ENCODE results near the gene NQO1. TPM values are rescaled to one million over a fixed set of nuclear protein-coding genes. Genes with fewer than 3 reads are reported as not detected.
"Not testable (repeated sequence)": the region's sequence is repeated elsewhere in the genome, so short reads cannot be mapped to it uniquely, and the experiment has no call there.

The NQO1 gene
- 414 TPM for polyA plus RNA-seq (2013, experiment 1 of 2; ENCODE audit: insufficient read length)
- 401 TPM for polyA plus RNA-seq (2013, experiment 2 of 2; ENCODE audit: insufficient read length)

DNA sequence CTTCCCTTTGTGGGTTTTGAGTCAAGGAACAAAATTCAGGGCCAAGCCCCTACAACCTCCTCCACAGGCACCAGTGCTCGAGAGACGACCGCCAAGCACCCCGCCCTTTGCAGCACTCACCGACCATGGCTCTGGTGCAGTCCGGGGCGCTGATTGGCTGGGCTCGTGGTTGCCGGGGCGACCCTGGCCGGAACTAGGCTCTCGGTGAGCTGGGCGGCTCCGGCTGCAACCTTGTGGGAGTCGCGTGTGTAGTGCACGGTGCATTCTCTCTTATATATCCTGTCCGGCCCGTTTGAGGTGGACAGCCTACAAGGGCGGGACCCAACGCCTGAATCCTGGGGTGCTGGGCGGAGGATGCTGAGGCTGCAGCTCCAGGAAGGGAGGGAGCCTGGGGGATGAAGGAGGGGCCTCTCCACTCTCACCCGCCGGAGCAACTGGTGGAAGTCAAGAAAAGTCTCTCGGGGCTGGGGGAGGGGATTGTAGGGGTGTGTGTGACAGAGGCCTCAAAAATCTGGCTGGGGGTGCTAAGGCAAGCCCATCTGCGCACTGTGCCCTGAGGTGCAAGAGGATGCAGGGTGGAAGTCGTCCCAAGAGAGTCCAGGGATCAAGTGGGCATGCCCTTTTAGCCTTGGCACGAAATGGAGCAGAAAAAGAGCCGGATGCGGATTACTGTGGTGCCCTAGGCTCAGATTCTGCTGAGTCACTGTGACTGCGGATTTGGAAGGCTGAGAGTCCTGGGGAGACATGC lies at the start of gene NQO1:
TSS of gene NQO1 (minus strand) at position 248 of the 748 bp plus-strand sequence. CDS start at position 127, 121 bp downstream.
- DNase-seq, result peak; percentile 98

DNA sequence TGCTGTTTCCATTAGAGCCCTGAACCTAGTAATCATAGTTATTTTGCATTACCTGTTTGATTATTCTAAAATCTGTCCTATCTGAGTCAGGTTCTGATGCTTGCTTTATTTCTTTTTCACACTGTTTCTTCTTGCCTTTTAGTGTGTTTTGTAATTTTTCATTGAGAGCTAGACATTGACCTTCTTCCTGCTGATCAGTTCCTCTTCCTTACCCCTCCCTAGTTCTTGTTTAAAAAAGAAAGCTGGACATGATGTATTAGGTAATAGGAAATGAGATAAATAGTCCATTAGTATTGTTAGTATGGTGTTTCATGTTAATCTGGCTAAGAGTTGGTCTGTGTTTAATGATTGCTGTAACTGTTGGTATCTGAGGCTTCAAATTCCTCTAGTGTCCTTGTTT lies 49.2 kb upstream of the NQO1 start:
- no peak for DNase-seq

DNA sequence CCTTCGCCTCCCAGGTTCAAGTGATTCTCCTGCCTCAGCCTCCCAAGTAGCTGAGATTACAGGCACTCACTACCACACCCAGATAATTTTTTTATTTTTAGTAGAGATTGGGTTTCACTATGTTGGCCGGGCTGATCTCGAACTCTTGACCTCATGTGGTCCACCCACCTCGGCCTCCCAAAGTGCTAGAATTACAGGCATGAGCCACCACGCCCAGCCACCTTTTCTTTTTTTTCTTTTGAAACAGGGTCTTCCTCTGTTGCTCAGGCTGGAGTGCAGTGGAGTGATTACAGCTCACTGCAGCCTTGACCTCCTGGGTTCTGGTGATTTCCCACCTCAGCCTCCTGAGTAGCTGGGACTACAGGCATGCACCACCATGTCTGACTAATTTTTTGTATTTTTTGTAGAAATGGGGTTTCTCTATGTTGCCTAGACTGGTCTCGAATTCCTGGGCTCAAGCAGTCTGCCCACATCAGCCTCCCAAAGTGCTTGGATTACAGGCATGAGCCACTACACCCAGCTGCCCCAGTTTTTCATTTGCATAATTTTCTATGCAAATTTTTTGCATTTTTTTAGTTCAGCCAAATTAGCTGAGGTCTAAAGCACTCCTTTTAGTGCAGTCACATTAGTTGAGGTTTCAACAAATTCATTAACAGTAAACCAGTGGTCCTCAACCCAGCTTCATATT lies 47.0 kb upstream of the NQO1 start:
- DNase-seq, result no peak

DNA sequence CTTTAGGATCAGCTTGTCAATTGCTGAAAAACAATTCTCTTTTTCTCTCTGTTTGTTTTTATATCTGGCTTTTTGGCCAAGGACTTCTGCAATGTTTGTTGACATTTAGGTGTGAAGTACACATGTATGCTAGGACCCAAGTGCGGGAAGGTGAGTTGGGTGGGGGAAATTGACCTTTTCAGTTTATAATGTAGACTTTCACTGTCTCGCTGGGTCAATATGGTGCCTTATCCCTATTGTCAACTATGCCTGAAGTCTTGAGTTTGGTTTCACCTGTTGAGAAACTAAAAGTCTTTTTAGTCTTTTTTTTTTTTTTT lies 45.2 kb upstream of the NQO1 start:
- DNase-seq, result no peak

DNA sequence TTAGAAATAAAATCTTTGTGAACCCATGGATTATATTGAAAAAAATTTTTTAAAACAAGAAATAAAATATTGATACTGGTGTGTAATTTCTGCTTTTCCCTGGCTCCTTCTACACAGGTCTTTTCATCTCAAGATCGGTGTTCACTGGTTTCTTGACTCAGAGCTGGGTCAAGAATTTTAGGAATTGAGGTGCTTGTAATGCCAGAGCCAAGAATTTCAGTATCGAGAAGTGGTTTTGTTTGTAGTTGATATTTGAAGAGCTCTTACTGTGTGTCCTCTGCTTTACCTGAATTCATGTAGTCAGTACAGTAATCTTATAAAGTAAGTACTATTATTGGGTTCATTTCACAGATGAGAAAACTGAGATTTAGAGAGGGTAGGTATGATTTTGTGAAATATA lies 43.0 kb upstream of the NQO1 start:
- no peak for DNase-seq

DNA sequence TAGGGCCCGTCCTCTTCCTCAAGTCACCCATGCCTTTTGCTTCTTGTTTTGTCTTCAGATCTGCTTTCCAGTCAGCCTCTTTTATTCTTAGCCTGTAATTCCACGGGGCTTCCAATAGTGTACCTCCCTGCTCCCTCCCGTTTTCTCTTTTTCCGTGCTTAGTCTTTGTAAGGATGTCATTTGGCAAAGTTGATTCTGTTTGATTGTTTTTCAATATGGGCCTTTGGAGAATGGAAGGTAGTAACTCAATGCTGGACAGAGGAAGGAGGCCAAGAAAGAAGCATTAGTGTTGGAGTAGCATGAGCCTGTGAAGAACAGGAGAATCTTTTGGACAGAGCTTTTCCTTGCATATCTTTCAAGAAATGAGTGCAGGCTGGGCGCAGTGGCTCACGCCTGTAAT lies 42.3 kb upstream of the NQO1 start:
- DNase-seq, result no peak

DNA sequence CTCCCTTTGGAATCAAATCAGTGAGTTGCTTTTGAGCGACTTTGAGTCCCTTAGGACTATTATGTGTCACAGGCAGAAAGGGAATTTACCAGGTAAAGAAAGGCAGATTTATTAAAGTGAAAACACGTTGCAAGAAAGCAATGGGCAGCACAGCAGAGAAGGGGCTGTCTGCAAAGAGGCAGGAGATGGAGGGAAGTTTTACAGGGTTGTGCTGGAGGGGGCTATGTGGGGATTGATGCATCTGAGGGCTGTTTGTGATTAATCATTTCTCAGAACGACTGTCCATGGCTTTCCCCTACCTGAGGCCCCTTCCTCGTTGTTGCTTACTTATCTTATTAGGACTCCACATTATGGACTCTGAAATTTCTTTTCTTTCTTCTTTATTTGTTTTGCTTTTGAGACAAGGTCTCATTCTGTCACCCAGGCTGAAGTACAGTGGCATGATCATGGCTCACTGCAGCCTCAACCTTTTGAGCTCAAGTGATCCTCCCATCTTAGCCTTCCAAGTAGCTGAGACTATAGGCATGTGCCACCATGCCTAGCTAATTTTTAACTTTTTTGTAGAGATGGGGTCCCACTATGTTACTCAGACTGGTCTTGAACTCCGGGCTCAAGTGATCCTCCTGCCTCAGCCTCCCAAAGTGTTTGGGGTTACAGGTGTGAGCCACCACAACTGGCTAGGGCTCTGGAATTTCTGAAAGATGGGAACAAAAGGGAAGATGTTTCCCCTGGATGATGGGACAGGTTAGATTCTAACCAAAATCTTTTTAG lies 41.3 kb upstream of the NQO1 start:
- DNase-seq, result no peak

DNA sequence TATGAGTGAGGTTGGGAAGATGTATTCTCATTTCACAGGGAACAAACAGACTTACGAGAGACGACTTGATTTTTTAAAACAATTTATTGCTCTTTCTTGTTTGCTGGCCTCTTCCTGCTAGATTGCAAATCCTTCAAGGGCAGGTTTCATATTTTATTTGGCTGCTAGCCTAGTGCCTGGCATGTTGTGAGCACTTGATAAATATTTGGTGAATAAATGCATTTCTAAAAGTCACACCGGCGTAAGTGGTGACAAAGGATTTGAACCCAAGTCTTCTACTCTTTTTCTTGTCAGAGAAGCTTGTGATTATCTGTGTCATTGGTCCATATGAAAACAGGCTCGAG lies 37.2 kb upstream of the NQO1 start:
- no peak for DNase-seq

DNA sequence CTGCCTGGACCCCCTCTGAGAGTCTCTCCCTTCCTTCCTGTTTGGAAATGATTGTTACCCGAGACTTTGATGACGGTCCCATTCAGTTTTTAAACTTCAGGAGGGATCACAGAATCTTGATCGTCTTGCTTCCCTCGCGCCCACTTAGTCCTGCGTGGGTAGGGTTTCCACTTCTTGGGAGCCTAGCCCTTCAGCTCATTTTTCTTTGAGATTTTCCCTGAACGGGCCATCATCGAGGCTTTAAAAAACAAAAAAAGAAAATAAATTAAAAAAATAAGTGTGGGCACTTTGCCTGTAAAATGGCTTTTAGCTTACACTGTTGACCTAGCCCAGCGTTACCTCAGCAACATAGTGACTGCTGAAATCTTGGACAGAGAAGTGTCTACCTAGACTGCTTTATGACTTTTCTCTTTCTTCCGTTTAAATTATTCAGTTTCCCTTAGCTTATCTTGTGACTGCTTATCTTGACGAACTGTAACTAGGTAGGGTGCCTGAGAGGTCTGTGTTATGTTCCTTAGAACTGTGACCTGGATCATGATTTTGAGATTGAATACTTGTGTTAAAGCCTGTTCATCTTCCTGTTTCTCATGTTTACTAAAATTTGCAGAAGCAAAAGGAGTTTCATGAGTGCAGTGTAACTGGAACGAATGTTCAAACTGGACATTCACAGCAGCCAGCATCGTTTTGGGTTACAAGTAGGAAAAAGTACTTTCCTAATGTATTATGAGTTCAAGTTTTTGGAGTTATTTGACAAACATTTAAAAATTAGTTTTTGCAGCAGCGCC lies 36.6 kb upstream of the NQO1 start:
- DNase-seq, result no peak

DNA sequence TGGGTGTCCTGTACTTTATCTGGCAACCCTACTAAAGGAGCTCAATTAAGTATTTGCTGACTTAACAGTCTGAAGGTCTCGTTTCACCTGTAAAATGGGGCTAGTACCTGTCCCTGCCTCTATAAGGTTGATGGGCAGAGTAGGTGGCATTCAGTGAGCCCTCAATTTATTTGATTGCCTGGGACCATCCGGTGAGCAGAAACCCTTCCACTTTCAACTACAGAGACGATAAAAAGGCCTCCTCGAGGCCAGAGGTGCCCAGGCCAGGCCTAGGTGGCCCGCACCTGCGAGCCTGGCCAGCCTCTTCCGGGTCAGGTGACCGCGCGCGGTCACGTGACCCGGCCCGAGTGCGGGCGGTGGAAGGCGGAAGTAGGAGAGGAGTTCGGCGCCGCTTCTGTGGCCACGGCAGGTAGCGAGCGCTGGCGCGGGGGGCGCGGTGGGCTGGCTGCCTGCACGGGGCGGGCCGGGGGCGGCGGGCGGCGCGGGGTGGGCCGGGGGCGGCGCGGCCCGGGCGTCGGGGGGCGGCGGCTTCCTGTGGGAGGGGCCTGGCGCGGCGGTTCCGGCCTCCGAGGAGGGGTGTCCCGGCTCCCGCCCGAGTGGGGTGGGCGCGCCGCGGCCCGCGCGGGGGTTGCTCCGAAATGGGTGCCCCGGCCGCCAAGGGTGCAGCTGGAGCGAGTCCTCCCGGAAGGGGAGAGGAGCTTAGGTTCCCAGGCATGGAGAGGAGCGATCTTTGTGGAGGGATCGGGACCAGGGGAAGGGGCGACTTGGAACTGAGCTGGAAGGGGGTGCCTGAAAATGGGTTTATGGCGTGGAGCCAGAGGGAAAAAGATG lies 35.8 kb upstream of the NQO1 start, which contains the start of gene WWP2:
TSS of gene WWP2 (plus strand) at position 350 of the 831 bp plus-strand sequence. CDS start 24,679 bp downstream, outside the sequence.
- DNase-seq, result peak; percentile 71

DNA sequence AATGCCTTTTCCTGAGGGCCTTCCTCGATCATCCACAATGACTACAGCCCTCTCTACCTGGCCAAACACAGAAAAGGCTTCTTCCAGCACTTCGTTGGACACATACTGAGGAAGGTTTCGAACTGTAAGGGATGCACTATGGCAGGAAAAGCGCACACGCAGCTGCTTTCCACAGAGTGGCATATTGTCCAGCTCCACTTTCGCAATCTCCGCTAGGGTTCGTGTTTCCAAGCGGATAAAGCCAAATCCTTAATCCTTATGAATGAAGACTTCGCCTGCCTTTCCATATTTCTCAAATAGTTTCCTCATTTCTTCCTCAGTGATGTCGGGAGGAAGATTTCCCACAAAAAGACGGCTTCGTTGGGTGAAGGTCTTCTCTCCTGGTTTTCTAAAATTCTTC lies 31.0 kb upstream of the NQO1 start:
- not testable (repeated sequence) for DNase-seq

DNA sequence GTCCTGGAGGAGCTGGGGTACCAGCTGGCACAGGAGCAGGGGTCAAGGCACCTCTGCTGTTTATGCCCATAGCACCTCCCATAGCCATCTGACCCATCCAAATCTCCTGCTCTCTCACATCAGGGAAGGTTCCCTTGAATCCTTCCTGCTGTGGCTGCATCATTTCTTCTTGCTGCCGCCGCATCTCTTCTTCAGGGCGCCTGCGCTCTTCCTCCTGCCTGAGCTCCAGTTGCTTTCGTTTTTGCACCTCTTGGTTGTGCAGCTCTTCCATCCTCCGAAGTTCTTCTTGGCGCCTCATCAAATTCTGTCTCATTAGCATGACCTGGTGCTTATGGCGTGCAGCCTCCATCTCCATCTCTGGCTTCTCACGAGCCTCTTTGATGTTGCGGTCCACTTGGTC lies 30.3 kb upstream of the NQO1 start:
- no peak for DNase-seq

DNA sequence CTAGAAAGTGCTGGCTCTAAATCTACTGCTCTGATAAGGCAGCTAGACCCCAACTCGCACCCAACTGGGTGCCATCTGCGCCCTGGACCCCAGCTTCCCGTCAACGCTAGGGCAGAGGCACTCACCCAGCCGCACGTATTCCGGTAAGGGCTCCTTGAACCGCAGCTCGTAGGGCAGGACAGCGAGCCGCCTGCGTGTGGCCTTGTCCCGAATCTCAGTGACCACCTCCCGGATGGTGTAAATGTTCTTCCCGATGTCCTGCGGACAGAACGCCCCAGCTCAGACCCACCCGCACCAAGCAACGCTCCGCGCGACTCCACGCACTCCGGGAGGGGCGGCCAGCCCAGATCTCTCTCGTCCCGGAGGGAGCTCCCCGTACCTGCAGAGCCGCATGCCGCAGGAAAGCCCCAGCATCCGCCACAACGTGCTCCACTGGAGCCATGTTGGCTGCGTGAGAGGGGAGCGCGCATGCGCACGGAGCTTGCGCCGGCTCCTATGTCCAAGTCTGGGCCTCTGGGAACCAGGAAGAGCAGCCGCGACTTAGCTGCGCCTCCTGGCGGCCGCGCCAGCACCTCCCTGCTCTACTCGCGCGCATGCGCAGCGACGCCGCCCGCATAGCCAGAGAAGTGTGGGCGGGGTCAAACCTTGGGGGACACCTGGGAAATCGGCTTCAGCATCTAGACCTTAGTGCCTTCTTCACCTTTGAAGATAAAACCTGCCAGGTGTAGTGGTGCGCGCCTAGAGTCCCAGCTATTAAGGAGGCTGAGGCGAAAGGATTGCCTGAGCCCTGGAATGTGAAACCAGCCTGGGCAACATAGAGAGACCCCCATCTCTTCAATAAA lies 28.3 kb upstream of the NQO1 start, which contains the start of gene NOB1:
TSS of gene NOB1 (minus strand) at position 458 of the 842 bp plus-strand sequence. CDS start at position 442, 16 bp downstream.
- DNase-seq, result peak; percentile 95

DNA sequence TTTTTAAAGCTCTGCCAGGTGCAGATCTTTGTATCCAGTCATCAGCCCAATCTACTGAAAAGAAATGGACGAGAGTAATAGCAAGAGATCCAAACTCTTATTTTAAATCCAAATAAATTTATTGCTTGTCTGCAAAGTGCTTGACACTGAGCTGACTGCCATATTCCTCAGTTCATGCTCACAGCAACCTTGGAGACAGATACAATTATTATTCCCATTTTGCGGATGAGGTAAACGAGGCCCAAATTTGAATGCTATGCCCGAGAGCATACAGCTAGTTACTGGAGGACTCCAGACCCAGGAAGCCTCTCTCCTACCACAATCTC lies 27.7 kb upstream of the NQO1 start:
- no peak for DNase-seq

DNA sequence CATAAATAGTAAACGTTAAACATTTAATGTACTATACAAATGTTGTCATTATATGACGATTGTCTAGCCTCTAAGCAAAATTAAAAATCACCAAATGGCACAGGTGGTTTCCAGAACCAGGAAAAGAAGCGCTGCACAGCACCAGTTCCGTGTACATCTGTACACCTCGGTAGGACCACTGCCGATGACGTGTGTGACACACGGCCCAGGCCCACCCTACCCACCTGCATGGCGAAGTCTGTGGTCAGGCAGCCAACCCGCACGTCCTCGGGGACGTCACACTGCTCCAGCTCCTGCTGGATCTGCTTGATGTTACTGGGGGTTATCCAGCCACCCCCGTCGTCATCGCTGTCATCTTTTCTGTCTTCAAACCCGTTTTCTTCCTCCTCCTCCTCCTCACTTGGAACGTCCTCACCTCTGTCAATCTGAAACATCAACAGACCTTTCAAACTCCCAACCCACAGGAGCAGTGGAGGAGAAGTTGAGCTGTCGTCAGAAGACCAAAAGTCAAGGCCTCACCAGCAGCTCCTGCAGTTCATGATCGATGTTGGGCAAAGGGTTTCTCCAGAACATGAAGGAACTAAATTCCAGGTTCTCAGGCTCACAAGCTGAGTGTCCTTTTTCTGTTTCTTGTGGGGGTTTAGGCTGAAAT lies 22.5 kb upstream of the NQO1 start:
- DNase-seq, result no peak

DNA sequence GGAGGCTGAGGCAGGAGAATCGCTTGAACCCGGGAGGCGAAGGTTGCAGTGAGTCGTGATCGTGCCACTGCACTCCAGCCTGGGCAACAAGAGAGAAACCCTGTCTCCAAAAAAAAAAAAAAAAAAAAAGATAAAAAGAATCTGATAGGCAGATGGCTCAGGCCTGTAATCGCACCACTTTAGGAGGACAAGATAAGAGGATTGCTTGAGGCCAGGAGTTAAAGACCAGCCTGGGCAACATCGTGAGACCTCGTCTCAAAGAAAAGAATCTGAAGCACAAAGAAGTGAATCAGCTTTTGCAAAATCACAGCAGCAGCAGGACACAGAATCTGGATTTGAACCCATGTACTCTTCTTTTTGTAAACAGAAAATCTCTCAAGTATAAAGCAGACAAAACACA lies 20.8 kb upstream of the NQO1 start:
- DNase-seq, result no peak

DNA sequence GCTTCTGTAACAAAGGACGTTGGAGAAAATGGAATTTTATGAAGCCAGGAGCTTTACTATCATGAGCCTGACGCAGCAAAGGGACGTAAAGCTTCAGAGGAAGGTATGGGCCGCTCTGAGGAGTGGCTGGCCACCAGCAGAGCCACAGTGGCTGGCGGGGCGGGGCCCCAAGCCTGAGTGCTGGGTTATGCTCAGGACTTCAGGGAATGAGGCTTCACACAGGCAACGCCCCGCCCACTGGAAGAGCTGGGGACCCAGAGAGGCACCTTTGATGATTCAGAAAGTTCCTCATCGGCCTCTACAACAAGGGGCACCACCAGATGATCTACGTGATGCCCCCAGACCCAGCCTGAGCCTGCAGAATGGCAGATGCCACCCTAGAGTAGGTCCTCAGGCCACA lies 19.6 kb upstream of the NQO1 start:
- DNase-seq, result no peak

DNA sequence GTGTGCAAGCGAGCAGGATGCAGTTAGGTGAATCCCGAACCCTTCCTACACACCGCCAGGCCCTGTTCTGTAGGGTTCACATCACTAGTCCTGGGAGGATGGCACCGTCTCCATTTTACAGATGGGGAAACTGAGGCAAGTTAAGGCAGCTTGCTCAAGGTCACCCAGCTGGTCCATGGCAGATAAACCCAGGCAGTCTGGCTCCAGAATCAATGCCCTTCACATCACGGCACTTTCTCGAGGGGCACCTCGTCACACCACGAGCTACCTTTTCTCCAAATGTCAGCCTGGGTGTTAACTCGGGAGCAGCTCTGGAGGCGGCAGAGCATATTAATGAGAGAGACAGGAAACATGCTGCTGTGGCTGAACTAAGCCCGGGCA lies 18.9 kb upstream of the NQO1 start:
- DNase-seq, result no peak

DNA sequence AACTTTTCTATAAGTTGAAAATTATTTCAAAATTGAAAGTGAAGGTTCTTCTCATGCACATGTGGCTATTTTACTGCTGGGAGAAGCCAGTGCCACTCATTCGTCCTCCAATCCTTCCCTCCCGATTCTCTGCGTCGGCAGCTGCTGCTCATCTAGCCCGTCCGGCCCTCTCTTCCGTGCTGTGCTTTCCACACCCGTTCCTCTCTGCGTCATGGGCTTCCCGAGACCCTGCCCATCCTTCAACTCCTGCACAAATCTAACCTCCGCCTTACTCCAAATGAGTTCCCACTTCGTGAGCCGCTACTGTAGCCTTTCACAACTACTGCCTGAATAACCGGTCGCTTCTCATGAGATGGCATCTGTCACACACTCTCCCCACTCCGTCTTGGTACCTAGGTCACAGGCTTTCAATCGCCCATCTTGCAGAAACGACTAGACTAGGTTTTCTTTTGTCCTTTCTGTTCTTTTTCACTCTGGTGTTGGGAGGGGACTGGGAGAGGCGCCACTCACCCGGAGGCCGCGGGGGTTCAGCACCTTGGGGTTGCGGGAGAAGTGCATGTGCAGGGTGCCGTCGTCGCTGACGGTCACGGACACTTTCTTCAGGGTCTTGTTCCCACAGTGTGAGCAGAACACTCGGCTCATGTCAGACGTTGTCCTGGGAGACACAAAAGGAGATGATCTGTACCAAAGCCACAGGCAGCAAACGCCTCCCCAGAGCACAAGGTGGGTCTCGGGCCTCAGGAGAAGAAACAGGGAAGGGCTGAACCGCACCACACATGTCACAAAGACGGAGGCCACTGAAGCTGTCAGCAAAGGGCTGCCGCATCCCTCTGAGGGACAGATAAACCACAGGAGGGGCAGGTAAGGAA lies 18.2 kb upstream of the NQO1 start:
- DNase-seq, result no peak

Data from fibroblast of skin of scalp (primary cell).